ENCODE data around the gene TMEM119. TPM values are rescaled to one million over a fixed set of nuclear protein-coding genes. Genes with fewer than 3 reads are reported as not detected.

TMEM119 gene
- total RNA-seq, 4 donors from 2014 or later, result 0.24 to 10.9 (median 6.3) TPM

- no peak overlapping the region for H3K4me3 ChIP-seq
- DNase-seq (ENCODE audit: low spot score in 2 of 2), result no peak
These were observed 32.8 kb upstream of the TMEM119 start for GRCh38 chr12:108630481-108631207.

GRCh38 chr12:108629824-108630476 lies 32.1 kb upstream of the TMEM119 start:
- Histone ChIP-seq H3K4me3 (no peak overlapping the region), H3K27me3 (peaks cover 5% of the 10 kb centered on the region), H3K4me1 (peaks cover 39% of the 10 kb centered on the region), H3K36me3 (no peaks in the 10 kb centered on the region), H3K27ac (peak overlapping the region; percentile 68), H3K9me3 (no peaks in the 10 kb centered on the region)
- DNase-seq (ENCODE audit: low spot score in 2 of 2), result no peak
- WGBS, result 46% methylated on average over 15 of the region's 17 CpGs
- no peak for TF ChIP-seq EP300 (IDR thresholded peaks at IDR 0.05)
- no peak for TF ChIP-seq CTCF (IDR thresholded peaks at IDR 0.05)
- no peak for TF ChIP-seq POLR2AphosphoS5 (IDR thresholded peaks at IDR 0.05)
- no peak for TF ChIP-seq POLR2A (IDR thresholded peaks at IDR 0.05)

More at GRCh38 chr12:108630481-108631207, 32.8 kb upstream of the TMEM119 start:
- Histone ChIP-seq H3K9me3 (no peaks in the 10 kb centered on the region), H3K27ac (peak overlapping the region; percentile 61), H3K27me3 (peaks cover 5% of the 10 kb centered on the region), H3K36me3 (no peaks in the 10 kb centered on the region), H3K4me1 (peaks cover 40% of the 10 kb centered on the region)
- TF ChIP-seq POLR2AphosphoS5 (IDR thresholded peaks at IDR 0.05), result no peak
- no peak for TF ChIP-seq EP300 (IDR thresholded peaks at IDR 0.05)
- TF ChIP-seq CTCF (IDR thresholded peaks at IDR 0.05), result no peak
- TF ChIP-seq POLR2A (IDR thresholded peaks at IDR 0.05), result no peak
- 49% methylated on average over 9 of the region's 9 CpGs for WGBS

- Histone ChIP-seq H3K27me3 (no peaks in the 10 kb centered on the region), H3K27ac (peak overlapping the region; percentile 68), H3K4me1 (peaks cover 39% of the 10 kb centered on the region), H3K36me3 (no peaks in the 10 kb centered on the region), H3K4me3 (peak overlapping the region; percentile 16), H3K9me3 (no peaks in the 10 kb centered on the region)
- WGBS, result 82% methylated on average over 5 of the region's 5 CpGs
- DNase-seq (ENCODE audit: low spot score in 2 of 2), result no peak
- no peak for TF ChIP-seq POLR2AphosphoS5 (IDR thresholded peaks at IDR 0.05)
- TF ChIP-seq POLR2A (IDR thresholded peaks at IDR 0.05), result no peak
- no peak for TF ChIP-seq EP300 (IDR thresholded peaks at IDR 0.05)
- no peak for TF ChIP-seq CTCF (IDR thresholded peaks at IDR 0.05)
These were observed 31.3 kb upstream of the TMEM119 start for GRCh38 chr12:108629151-108629550.

GRCh38 chr12:108627134-108627920 lies 29.4 kb upstream of the TMEM119 start:
- Histone ChIP-seq H3K9me3 (no peaks in the 10 kb centered on the region), H3K36me3 (no peaks in the 10 kb centered on the region), H3K27ac (peak overlapping the region; percentile 12), H3K4me3 (no peak overlapping the region), H3K27me3 (no peaks in the 10 kb centered on the region), H3K4me1 (peaks cover 39% of the 10 kb centered on the region)
- DNase-seq (ENCODE audit: low spot score in 2 of 2), result no peak
- 87% methylated on average over 8 of the region's 8 CpGs for WGBS
- TF ChIP-seq CTCF (IDR thresholded peaks at IDR 0.05) (no peak), POLR2AphosphoS5 (IDR thresholded peaks at IDR 0.05) (no peak), EP300 (IDR thresholded peaks at IDR 0.05) (no peak), POLR2A (IDR thresholded peaks at IDR 0.05) (no peak)

GRCh38 chr12:108625228-108625627 lies 27.3 kb upstream of the TMEM119 start:
- DNase-seq (ENCODE audit: low spot score in 2 of 2), result no peak
- H3K4me3 ChIP-seq, result no peak overlapping the region
- H3K27ac ChIP-seq, result no peak overlapping the region
- H3K4me1 ChIP-seq, result peaks cover 28% of the 10 kb centered on the region
- 70% methylated on average over 3 of the region's 3 CpGs for WGBS
- TF ChIP-seq CTCF (IDR thresholded peaks at IDR 0.05), result no peak
- no peak for TF ChIP-seq POLR2AphosphoS5 (IDR thresholded peaks at IDR 0.05)
- TF ChIP-seq POLR2A (IDR thresholded peaks at IDR 0.05), result no peak
- no peak for TF ChIP-seq EP300 (IDR thresholded peaks at IDR 0.05)
- H3K27me3 ChIP-seq, result no peaks in the 10 kb centered on the region
- H3K9me3 ChIP-seq, result no peaks in the 10 kb centered on the region
- H3K36me3 ChIP-seq, result no peaks in the 10 kb centered on the region
